ENCODE data around the gene PIAS1.

The PIAS1 gene

GRCh38 chr15:68062946-68063465 is 8.9 kb downstream of the PIAS1 start:
- no peak for DNase-seq (ENCODE audit: low read depth in 3 of 3)

- DNase-seq (ENCODE audit: low read depth in 3 of 3): no peak
These were observed 9.5 kb downstream of the PIAS1 start for GRCh38 chr15:68063606-68064005.

GRCh38 chr15:68073576-68074288 is 19.6 kb downstream of the PIAS1 start:
- no peak for DNase-seq (ENCODE audit: low read depth in 3 of 3)

- no peak for DNase-seq (ENCODE audit: low read depth in 3 of 3)
These were observed 21.8 kb downstream of the PIAS1 start for GRCh38 chr15:68075764-68076385.

- no peak for DNase-seq (ENCODE audit: low read depth in 3 of 3)
These were observed 24.2 kb downstream of the PIAS1 start for GRCh38 chr15:68078365-68078764.

- no peak for DNase-seq (ENCODE audit: low read depth in 3 of 3)
These were observed 26.2 kb downstream of the PIAS1 start for GRCh38 chr15:68080334-68080733.

- DNase-seq (ENCODE audit: low read depth in 3 of 3): no peak
These were observed 26.7 kb downstream of the PIAS1 start for GRCh38 chr15:68080783-68081182.

- DNase-seq (ENCODE audit: low read depth in 3 of 3): no peak
These were observed 27.9 kb downstream of the PIAS1 start for GRCh38 chr15:68081869-68082505.

- DNase-seq (ENCODE audit: low read depth in 3 of 3): no peak
These were observed 28.6 kb downstream of the PIAS1 start for GRCh38 chr15:68082735-68083134.

GRCh38 chr15:68083463-68083862 is 29.3 kb downstream of the PIAS1 start:
- DNase-seq (ENCODE audit: low read depth in 3 of 3): no peak

- DNase-seq (ENCODE audit: low read depth in 3 of 3): no peak
These were observed 30.9 kb downstream of the PIAS1 start for GRCh38 chr15:68085052-68085451.

GRCh38 chr15:68091743-68092142 is 37.6 kb downstream of the PIAS1 start:
- no peak for DNase-seq (ENCODE audit: low read depth in 3 of 3)

GRCh38 chr15:68096099-68096498 is 42.0 kb downstream of the PIAS1 start:
- no peak for DNase-seq (ENCODE audit: low read depth in 3 of 3)

GRCh38 chr15:68097029-68097428 is 42.9 kb downstream of the PIAS1 start:
- no peak for DNase-seq (ENCODE audit: low read depth in 3 of 3)

GRCh38 chr15:68098465-68098864 is 44.4 kb downstream of the PIAS1 start:
- no peak for DNase-seq (ENCODE audit: low read depth in 3 of 3)

- DNase-seq (ENCODE audit: low read depth in 3 of 3): no peak
These were observed 46.1 kb downstream of the PIAS1 start for GRCh38 chr15:68100194-68100593.

GRCh38 chr15:68103603-68104002 is 49.5 kb downstream of the PIAS1 start:
- DNase-seq (ENCODE audit: low read depth in 3 of 3): no peak

- no peak for DNase-seq (ENCODE audit: low read depth in 3 of 3)
These were observed 52.5 kb downstream of the PIAS1 start for GRCh38 chr15:68106656-68107055.

GRCh38 chr15:68107142-68107541 is 53.0 kb downstream of the PIAS1 start:
- no peak for DNase-seq (ENCODE audit: low read depth in 3 of 3)

GRCh38 chr15:68112706-68113105 is 58.6 kb downstream of the PIAS1 start:
- DNase-seq (ENCODE audit: low read depth in 3 of 3): no peak

- no peak for DNase-seq (ENCODE audit: low read depth in 3 of 3)
These were observed 59.2 kb downstream of the PIAS1 start for GRCh38 chr15:68113273-68113672.

- DNase-seq (ENCODE audit: low read depth in 3 of 3): no peak
These were observed 59.6 kb downstream of the PIAS1 start for GRCh38 chr15:68113751-68114150.

- no peak for DNase-seq (ENCODE audit: low read depth in 3 of 3)
These were observed 60.2 kb downstream of the PIAS1 start for GRCh38 chr15:68114356-68114755.
